ENCODE data around the gene NRARP.

NRARP gene

DNA sequence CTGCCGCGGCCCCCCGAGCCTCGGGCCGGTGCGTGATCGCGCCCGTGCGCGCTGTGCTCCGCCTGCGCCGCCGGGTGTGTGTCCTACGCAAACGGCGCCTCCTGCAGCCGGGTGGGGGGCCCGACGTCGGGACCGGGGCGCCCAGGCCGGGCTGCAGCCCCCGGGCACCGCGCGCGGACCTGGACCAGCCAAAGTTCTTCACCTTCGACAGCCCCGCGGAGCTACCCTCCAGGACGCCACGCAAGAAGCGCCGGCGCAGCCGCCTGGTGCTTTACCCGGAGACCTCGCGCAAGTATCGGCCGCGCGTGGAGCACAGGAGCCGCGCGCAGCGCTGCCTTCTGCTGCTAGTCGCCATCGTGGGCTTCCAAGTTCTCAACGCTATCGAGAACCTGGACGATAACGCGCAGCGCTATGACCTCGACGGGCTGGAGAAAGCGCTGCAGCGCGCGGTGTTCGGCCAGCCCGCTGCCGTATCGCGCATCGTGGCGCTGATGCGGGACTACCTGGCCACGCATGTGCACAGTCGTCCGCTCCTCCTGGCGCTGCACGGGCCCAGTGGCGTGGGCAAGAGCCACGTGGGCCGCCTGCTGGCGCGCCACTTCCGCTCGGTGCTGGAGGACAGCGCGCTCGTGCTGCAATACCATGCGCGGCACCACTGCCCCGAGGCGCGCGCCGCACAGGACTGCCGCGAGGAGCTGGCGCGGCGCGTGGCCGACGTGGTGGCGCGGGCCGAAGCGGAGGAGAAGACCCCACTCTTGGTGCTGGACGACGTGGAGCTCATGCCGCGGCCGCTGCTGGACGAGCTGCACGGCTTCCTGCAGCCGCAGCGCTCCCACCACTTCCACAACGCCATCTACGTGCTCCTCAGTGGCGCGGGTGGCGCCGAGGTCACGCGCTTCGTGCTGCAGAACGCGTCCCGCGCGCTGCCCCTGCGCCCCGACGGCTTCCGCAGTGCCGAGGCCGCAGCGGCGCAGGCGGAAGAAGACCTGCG is 23.1 kb downstream of the NRARP start:
- DNase-seq (ENCODE audit: low read depth in 2 of 3, low spot score in 1 of 3): no peak

- DNase-seq (ENCODE audit: low read depth in 2 of 3, low spot score in 1 of 3): no peak
These were observed 23.9 kb downstream of the NRARP start for GRCh38 chr9:137278061-137278701.

DNA sequence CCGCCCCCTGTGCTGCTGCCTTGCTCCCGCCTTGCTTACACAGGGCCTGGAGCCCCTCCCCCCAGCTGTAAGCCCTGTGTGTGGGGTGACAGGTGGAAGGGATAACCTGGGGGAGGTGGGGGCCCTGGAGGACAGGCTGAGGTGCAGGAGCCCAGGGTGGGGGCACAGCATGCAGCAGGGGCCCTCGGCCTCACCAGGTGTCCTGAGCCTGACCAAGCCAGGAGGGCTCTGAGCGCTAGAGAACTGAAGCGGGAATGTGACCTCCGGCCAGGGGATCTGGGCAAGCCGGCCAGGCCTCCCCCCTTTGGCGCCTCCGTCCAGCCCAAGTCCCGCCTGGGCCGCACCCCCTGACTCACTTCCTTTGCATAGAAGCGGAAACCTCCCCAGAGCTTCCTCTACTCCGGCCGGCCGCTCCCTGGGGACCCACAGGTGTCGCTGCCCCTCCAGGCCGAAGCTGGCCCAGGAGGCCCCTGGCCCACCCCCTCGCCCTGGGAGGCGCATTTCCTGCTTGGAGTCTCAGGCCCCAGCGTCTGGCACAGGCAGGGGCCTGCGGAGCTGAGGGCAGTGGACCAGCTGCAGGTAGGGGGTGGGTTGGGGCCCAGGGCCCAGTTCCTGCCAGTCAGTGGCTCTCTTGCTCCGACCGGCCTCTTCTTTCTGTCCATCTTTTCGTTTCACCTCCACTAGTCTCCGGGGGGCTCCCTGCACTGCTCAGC is 24.6 kb downstream of the NRARP start, which contains the start of gene TOR4A:
Gene TOR4A, plus strand, starts transcription at position 398 of the 713 bp plus-strand sequence. CDS start 964 bp downstream, outside the sequence.
- no peak for DNase-seq (ENCODE audit: low read depth in 2 of 3, low spot score in 1 of 3)

GRCh38 chr9:137276473-137277328 is 25.4 kb downstream of the NRARP start:
- DNase-seq (ENCODE audit: low read depth in 2 of 3, low spot score in 1 of 3): no peak

DNA sequence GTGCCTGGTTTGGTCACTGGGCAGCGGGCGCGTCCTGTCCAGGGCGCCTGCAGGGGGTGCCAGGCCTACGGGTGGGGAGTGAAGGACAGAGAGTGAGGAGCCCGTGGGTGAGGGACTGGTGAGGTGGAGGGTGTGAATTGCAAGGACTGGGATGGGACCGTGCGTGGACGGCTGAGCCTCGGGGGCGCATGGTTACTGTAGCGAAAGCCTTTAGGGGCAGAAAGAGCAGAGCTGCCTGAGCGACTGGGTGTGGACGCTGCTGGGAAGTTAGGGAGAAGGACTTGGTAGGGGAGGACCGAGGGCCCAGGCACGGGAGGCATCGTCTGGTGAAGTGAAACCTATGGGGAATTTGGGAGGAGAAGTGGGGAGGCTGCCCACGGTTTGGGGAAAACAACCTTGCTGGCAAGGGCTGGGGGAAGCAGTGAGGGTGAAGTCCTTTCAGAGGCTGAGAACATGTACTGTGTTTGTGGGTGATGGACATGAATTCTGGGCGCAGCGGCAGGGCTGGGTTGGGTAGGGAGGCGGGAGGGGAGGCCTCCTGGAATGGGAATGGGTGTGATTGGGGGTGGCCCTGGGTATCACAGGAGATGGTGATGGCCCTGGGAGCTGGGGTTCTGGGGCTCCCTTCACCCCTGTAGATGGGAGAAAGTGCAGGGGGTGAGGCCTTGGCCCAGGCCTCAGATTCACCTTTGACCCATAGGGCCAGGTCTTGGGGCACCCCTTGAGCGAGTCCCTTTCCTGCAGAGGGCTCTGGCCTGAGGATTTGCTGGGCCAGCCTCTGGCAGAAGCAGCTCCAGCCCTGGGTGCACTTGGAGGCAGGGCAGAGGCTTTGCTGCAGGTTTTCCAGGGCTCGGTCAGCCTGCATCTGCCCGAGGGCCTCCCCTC is 26.2 kb downstream of the NRARP start:
- no peak for DNase-seq (ENCODE audit: low read depth in 2 of 3, low spot score in 1 of 3)

DNA sequence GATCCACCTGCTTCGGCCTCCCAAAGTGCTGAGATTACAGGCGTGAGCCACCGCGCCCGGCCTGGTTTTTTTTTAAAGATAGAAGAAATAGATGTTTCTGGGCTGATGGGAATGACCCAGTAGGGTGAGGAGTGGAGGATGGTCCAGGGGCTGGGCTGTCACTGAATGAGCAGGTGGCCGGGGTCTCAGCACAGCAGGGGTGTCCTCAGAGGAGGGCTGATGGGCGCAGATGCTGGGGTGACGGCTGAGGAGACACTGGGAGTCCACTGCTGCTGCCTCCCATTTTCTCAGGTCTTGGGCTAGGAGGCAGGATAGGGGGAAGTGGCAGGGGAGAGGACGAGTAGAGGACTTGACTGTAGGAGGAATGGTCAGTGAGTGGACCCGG is 26.9 kb downstream of the NRARP start:
- no peak for DNase-seq (ENCODE audit: low read depth in 2 of 3, low spot score in 1 of 3)

DNA sequence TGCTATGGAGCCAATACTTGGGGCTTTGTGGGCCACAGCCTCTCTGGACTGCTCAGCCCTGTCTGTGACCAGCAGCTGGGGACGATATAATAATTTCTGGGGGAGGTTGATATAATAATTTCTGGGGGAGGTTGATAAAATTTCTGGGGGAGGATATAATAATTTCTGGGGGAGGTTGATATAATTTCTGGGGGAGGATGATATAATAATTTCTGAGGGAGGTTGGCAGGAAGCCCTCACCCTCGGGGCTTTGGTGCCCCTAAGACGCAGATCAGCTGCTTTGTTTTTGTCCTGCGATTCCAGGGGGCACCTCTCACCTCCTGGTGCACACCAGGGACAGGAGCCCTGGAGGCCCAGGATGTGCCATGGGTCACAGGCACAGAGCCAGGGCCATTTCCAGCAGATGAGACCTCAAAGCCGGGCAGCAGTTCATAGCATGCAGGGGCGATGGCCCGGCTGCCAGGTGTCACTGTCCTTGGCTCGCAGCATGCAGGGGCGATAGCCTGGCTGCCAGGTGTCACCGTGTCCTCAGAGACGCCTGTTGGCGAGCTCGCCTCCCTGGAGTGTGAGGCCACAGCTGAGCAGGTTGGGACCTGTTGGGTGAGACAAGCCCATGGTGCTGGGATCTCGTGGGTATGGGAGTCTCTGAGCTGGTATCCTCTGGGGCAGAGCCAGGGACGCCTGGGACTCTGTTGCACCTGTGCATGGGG is 28.3 kb downstream of the NRARP start:
- no peak for DNase-seq (ENCODE audit: low read depth in 2 of 3, low spot score in 1 of 3)

GRCh38 chr9:137273095-137273490 is 29.0 kb downstream of the NRARP start:
- DNase-seq (ENCODE audit: low read depth in 2 of 3, low spot score in 1 of 3): no peak

- no peak for DNase-seq (ENCODE audit: low read depth in 2 of 3, low spot score in 1 of 3)
These were observed 29.6 kb downstream of the NRARP start for GRCh38 chr9:137272241-137273094.

GRCh38 chr9:137271696-137272076 is 30.4 kb downstream of the NRARP start:
- DNase-seq (ENCODE audit: low read depth in 2 of 3, low spot score in 1 of 3): no peak

GRCh38 chr9:137270929-137271695 is 31.0 kb downstream of the NRARP start:
- DNase-seq (ENCODE audit: low read depth in 2 of 3, low spot score in 1 of 3): no peak

- no peak for DNase-seq (ENCODE audit: low read depth in 2 of 3, low spot score in 1 of 3)
These were observed 32.8 kb downstream of the NRARP start for GRCh38 chr9:137269231-137269772.

DNA sequence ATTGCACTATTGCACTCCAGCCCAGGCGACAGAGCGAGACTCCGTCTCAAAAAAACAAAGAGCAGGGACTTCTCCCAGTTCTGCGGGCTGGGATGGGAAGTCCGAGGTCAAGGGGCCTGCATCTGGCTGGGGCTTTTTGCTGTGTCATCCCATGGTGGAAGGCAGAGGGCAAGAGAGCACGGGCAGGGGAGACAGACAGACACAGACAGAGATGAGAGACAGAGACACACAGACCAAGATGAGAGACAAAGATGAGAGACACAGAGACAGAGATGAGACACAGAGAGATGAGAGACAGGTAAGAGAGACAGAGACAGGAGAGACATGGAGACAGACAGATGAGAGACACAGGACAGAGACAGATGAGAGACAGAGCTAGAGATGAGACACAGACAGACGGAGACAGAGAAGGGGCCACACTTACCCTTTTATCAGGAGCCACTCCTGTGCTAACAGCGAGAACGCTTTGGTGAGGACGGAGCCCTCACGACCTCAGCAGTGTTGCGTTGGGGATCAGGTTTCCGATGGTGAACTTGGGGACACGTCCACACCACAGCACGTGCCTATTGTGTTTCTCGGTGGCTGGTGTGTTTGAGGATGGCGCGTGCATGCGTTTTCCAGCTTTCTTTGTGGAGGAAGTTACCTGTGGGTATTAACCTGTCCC is 33.4 kb downstream of the NRARP start:
- no peak for DNase-seq (ENCODE audit: low read depth in 2 of 3, low spot score in 1 of 3)

GRCh38 chr9:137267933-137268355 is 34.1 kb downstream of the NRARP start:
- DNase-seq (ENCODE audit: low read depth in 2 of 3, low spot score in 1 of 3): no peak

GRCh38 chr9:137266585-137267453 is 35.3 kb downstream of the NRARP start:
- no peak for DNase-seq (ENCODE audit: low read depth in 2 of 3, low spot score in 1 of 3)

GRCh38 chr9:137266162-137266527 is 35.9 kb downstream of the NRARP start:
- DNase-seq (ENCODE audit: low read depth in 2 of 3, low spot score in 1 of 3): no peak

Data from stimulated activated CD4-positive, alpha-beta T cell treated with anti-CD3 and anti-CD28 coated beads, Interleukin-12 subunit alpha, Interleukin-12 subunit beta, amount 100 ng/mL, for 48 hours (primary cell).